GM12878 (cell line): Measurements from ENCODE around the gene RAB10. TPM values are rescaled to one million over a fixed set of nuclear protein-coding genes. Genes with fewer than 3 reads are reported as not detected.

ENCODE experiments used
- BACH1 ChIP-seq: fragments of 450-650 bp; IDR thresholded peaks from 2 replicates; pipeline ENCODE4 v1.6.1; 2017; ENCODE audit warnings: mild to moderate bottlenecking, borderline replicate concordance
- BMI1 ChIP-seq: fragments of 450-650 bp; IDR thresholded peaks from 2 replicates; pipeline ENCODE4 v1.6.1; 2016; ENCODE audit warnings: mild to moderate bottlenecking, moderate library complexity, borderline replicate concordance
- CEBPB ChIP-seq, 2 experiments: fragments of 150-350 bp in 1 of 2; IDR thresholded peaks; 2 replicates each; pipeline ENCODE4 v1.6.1; 2012 to 2014; ENCODE audit warnings: low read depth in 2 of 2, low read length in 2 of 2, borderline replicate concordance in 1 of 2, inconsistent platforms in 1 of 2
- CREM ChIP-seq: IDR thresholded peaks from 2 replicates; pipeline ENCODE4 v1.6.1; 2014; ENCODE audit warnings: antibody characterized with exemption, low read depth
- HDAC6 ChIP-seq: fragments of 200-600 bp; sonication (generic); IDR thresholded peaks from one replicate; pipeline ENCODE4 v1.8.0; 2017; ENCODE audit warnings: antibody characterized with exemption; ENCODE audit not compliant: unreplicated experiment
- MEF2B ChIP-seq: fragments of 450-650 bp; IDR thresholded peaks from 2 replicates; pipeline ENCODE4 v1.6.1; 2018; ENCODE audit warnings: mild to moderate bottlenecking, moderate library complexity; ENCODE audit not compliant: partially characterized antibody, poor library complexity, severe bottlenecking
- MTA3 ChIP-seq: IDR thresholded peaks from 2 replicates; pipeline ENCODE4 v1.6.1; 2012; ENCODE audit warnings: low read length, inconsistent platforms, borderline replicate concordance
- NR2F1 ChIP-seq: fragments of 450-650 bp; conservative IDR thresholded peaks from 2 replicates; pipeline ENCODE4 v1.6.1; 2017; ENCODE audit warnings: mild to moderate bottlenecking
- POLR2A ChIP-seq: IDR thresholded peaks from 2 replicates; pipeline ENCODE4 v1.6.1; 2011; ENCODE audit warnings: low read depth, mild to moderate bottlenecking, low read length
- POU2F2 ChIP-seq: IDR thresholded peaks from 3 replicates; pipeline ENCODE4 v1.6.1; 2011; ENCODE audit warnings: low read depth, mild to moderate bottlenecking, low read length, borderline replicate concordance
- RELA ChIP-seq: fragments of 450-650 bp; IDR thresholded peaks from 2 replicates; pipeline ENCODE4 v1.8.0; 2014; ENCODE audit warnings: borderline replicate concordance; ENCODE audit not compliant: partially characterized antibody
- SMAD5 ChIP-seq: IDR thresholded peaks from 2 replicates; pipeline ENCODE4 v1.6.1; 2016; ENCODE audit warnings: antibody characterized with exemption, low read depth
- SMC3 ChIP-seq: IDR thresholded peaks from 2 replicates; pipeline ENCODE4 v1.6.1; 2011; ENCODE audit warnings: low read length, improper control_type of control experiment, borderline replicate concordance
- SP1 ChIP-seq: IDR thresholded peaks from one replicate; pipeline ENCODE4 v1.6.1; 2011; ENCODE audit warnings: low read depth, low read length
- STAT1 ChIP-seq: fragments of 450-650 bp; conservative IDR thresholded peaks from 2 replicates; pipeline ENCODE4 v1.6.1; 2014; ENCODE audit warnings: antibody characterized with exemption, mild to moderate bottlenecking
- YY1 ChIP-seq: IDR thresholded peaks from 2 replicates; pipeline ENCODE4 v1.6.1; 2011; ENCODE audit warnings: low read depth, mild to moderate bottlenecking, low read length
- ZBED1 ChIP-seq: IDR thresholded peaks from 2 replicates; pipeline ENCODE4 v1.6.1; 2016; ENCODE audit warnings: borderline replicate concordance
- ZNF217 ChIP-seq: fragments of 450-650 bp; IDR thresholded peaks from 2 replicates; pipeline ENCODE4 v1.6.1; 2017; ENCODE audit warnings: antibody characterized with exemption, mild to moderate bottlenecking
- ZNF274 ChIP-seq: IDR thresholded peaks from one replicate; pipeline ENCODE4 v1.8.0; 2011; ENCODE audit not compliant: insufficient read length, insufficient read depth
- ZNF384 ChIP-seq: IDR thresholded peaks from 2 replicates; pipeline ENCODE4 v1.6.1; 2012; ENCODE audit warnings: low read depth, mild to moderate bottlenecking, low read length, improper control_type of control experiment, borderline replicate concordance
- polyA plus RNA-seq, 11 experiments: library from polyadenylated mRNA; depleted of rRNA in 4 of 11; unstranded in 6 of 11; stranded (reverse) in 5 of 11; fragments of >200 nt; fragmentation: Nextera tagmentation in 4 of 11; fragmentation: Illumina TruSeq in 1 of 11; extraction: Ambion mirVana in 4 of 11; extraction: Trizol in 1 of 11; gene quantifications; 1 replicate in 1 of 11; 2 replicates in 10 of 11; pipeline versions ENCODE4 v1.2.1 to v1.2.3, GENCODE V29; 2011 to 2016; ENCODE audit warnings: inconsistent platforms in 2 of 11, missing spikeins in 2 of 11, low read depth in 1 of 11
- total RNA-seq, 4 experiments: library from RNA; depleted of rRNA in 3 of 4; stranded (reverse); fragments of >200 nt in 3 of 4; fragmentation: Illumina TruSeq in 1 of 4; extraction: Trizol in 1 of 4; gene quantifications; 2 replicates each; pipeline versions ENCODE4 v1.2.1 to v1.2.3, GENCODE V29; 2013 to 2021
- TF ChIP-seq, protein P1 (sequence below): fragments of 450-650 bp; formaldehyde crosslinking; IDR thresholded peaks from 2 replicates; pipeline ENCODE4 v1.4.0; 2020; ENCODE audit warnings: mild to moderate bottlenecking, moderate library complexity
- TF ChIP-seq, protein P2 (sequence below): fragments of 450-650 bp; IDR thresholded peaks from 2 replicates; pipeline ENCODE4 v1.6.1; 2017; ENCODE audit warnings: mild to moderate bottlenecking, moderate library complexity
- TF ChIP-seq, protein P3 (sequence below): fragments of 450-650 bp; IDR thresholded peaks from 2 replicates; pipeline ENCODE4 v1.6.1; 2014; ENCODE audit warnings: mild to moderate bottlenecking

The RAB10 gene
- total and polyA plus RNA-seq, 10 of the 15 experiments (the other 5 are each of a cell fraction or from before 2014, with no cell fraction given), result 13.3 to 109 (median 82.0) TPM

DNA sequence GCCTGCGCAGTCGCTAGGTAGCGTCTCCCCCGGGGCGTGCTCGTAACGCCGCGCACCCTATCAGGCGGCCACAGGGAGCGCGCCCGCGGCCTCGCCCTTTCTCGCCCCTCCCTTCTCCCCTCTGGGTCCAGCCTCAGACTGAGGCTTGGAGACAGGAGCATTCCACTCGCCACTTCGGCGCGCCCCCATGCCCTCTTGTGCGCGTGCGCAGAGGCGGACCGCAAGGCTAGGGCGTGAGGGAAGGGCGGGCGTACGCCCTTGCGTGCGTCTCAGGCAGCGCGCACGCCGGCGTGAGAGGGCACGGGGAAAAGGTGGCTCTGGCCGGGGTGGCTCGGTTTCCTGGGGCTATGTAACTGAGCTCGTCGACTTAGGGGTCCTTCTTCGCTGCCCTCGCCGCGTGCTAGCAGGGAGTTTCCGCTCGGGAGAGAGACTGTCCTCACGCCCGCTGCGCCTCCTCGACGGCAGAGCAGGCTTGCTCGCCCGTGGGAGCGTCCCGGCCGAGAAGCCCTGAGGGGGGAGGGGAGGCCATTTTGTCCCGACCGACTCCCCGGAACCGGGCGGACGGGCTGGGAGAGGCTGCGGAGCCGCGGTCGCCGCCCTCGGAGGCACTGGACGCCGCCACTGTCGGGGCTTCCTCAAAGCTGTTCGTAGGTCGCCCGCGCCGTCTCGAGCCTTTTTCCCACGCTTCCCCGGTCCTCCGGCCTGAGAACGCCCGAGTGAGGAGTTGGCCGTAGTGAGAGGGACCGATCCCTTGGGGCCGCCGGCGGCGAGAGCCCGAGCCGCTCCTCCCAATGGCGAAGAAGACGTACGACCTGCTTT lies at the start of gene RAB10 (continued):
- TF ChIP-seq ZNF274 (no peak), MTA3 (no peak), STAT1 (peak; percentile 45; the same call in 1 of the 2 replicates), NR2F1 (peak; percentile 63; the same call in 1 of the 2 replicates), ZNF384 (no peak), MEF2B (peak; percentile 89), ZNF217 (no peak), CREM (peak; percentile 73), CEBPB (IDR thresholded peaks at IDR 0.05; ENCODE audit: borderline replicate concordance in 1 of 2, low read depth in 2 of 2, low read length in 2 of 2) (no peak), SMC3 (no peak), RELA (peak; percentile 80), YY1 (peak; percentile 92), POU2F2 (peak; percentile 71; the same call in 2 of the 3 replicates), BACH1 (peak; percentile 92), SMAD5 (peak; percentile 87), ZBED1 (no peak), BMI1 (no peak), POLR2A (peak; percentile 98), HDAC6 (no peak), SP1 (peak; percentile 69)
- TF ChIP-seq, protein P1, sequence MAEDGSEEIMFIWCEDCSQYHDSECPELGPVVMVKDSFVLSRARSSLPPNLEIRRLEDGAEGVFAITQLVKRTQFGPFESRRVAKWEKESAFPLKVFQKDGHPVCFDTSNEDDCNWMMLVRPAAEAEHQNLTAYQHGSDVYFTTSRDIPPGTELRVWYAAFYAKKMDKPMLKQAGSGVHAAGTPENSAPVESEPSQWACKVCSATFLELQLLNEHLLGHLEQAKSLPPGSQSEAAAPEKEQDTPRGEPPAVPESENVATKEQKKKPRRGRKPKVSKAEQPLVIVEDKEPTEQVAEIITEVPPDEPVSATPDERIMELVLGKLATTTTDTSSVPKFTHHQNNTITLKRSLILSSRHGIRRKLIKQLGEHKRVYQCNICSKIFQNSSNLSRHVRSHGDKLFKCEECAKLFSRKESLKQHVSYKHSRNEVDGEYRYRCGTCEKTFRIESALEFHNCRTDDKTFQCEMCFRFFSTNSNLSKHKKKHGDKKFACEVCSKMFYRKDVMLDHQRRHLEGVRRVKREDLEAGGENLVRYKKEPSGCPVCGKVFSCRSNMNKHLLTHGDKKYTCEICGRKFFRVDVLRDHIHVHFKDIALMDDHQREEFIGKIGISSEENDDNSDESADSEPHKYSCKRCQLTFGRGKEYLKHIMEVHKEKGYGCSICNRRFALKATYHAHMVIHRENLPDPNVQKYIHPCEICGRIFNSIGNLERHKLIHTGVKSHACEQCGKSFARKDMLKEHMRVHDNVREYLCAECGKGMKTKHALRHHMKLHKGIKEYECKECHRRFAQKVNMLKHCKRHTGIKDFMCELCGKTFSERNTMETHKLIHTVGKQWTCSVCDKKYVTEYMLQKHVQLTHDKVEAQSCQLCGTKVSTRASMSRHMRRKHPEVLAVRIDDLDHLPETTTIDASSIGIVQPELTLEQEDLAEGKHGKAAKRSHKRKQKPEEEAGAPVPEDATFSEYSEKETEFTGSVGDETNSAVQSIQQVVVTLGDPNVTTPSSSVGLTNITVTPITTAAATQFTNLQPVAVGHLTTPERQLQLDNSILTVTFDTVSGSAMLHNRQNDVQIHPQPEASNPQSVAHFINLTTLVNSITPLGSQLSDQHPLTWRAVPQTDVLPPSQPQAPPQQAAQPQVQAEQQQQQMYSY (CRISPR knock-in tag), result no peak
- TF ChIP-seq, protein P2, sequence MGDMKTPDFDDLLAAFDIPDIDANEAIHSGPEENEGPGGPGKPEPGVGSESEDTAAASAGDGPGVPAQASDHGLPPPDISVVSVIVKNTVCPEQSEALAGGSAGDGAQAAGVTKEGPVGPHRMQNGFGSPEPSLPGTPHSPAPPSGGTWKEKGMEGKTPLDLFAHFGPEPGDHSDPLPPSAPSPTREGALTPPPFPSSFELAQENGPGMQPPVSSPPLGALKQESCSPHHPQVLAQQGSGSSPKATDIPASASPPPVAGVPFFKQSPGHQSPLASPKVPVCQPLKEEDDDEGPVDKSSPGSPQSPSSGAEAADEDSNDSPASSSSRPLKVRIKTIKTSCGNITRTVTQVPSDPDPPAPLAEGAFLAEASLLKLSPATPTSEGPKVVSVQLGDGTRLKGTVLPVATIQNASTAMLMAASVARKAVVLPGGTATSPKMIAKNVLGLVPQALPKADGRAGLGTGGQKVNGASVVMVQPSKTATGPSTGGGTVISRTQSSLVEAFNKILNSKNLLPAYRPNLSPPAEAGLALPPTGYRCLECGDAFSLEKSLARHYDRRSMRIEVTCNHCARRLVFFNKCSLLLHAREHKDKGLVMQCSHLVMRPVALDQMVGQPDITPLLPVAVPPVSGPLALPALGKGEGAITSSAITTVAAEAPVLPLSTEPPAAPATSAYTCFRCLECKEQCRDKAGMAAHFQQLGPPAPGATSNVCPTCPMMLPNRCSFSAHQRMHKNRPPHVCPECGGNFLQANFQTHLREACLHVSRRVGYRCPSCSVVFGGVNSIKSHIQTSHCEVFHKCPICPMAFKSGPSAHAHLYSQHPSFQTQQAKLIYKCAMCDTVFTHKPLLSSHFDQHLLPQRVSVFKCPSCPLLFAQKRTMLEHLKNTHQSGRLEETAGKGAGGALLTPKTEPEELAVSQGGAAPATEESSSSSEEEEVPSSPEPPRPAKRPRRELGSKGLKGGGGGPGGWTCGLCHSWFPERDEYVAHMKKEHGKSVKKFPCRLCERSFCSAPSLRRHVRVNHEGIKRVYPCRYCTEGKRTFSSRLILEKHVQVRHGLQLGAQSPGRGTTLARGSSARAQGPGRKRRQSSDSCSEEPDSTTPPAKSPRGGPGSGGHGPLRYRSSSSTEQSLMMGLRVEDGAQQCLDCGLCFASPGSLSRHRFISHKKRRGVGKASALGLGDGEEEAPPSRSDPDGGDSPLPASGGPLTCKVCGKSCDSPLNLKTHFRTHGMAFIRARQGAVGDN, result peak; percentile 90
- TF ChIP-seq, protein P3, sequence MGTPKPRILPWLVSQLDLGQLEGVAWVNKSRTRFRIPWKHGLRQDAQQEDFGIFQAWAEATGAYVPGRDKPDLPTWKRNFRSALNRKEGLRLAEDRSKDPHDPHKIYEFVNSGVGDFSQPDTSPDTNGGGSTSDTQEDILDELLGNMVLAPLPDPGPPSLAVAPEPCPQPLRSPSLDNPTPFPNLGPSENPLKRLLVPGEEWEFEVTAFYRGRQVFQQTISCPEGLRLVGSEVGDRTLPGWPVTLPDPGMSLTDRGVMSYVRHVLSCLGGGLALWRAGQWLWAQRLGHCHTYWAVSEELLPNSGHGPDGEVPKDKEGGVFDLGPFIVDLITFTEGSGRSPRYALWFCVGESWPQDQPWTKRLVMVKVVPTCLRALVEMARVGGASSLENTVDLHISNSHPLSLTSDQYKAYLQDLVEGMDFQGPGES, result no peak
